HEK293 (cell line): Measurements from ENCODE around the gene HMX1.
A peak's percentile ranks its signal among the peaks of the same experiment; 100 is the strongest.

Source experiments
- CTCF ChIA-PET: fragments of 350-600 bp; formaldehyde crosslinking; extraction: SDS; loops from one replicate; lab custom pipeline; 2021; ENCODE audit warnings: antibody characterized with exemption; lab: Yijun Ruan, JAX
- POLR2A ChIA-PET: fragments of 300-600 bp; formaldehyde crosslinking; extraction: SDS; loops from one replicate; lab custom pipeline; 2020; ENCODE audit warnings: antibody characterized with exemption, inconsistent platforms; lab: Yijun Ruan, JAX
- H3K27ac ChIP-seq: fragments of 200-500 bp; sonication (Bioruptor generic); 2 replicates; pipeline ENCODE4 v1.5.1; 2014; ENCODE audit warnings: low read depth, low read length, control low read depth, inconsistent platforms; ENCODE audit errors: extremely low read depth
- H3K36me3 ChIP-seq, 2 experiments: fragments of 200-500 bp in 1 of 2; sonication (Bioruptor generic) in 1 of 2; 1 replicate in 1 of 2; 2 replicates in 1 of 2; pipeline ENCODE4 v1.5.1; 2014 to 2017; ENCODE audit warnings: inconsistent platforms in 2 of 2, low read length in 2 of 2; ENCODE audit not compliant: control insufficient read depth in 2 of 2, insufficient read depth in 1 of 2
- H3K4me1 ChIP-seq: fragments of 200-500 bp; sonication (Bioruptor generic); 2 replicates; pipeline ENCODE4 v1.5.1; 2014; ENCODE audit warnings: mild to moderate bottlenecking, low read length, inconsistent platforms; ENCODE audit not compliant: control insufficient read depth, insufficient read depth
- H3K4me3 ChIP-seq: 2 replicates; pipeline ENCODE4 v1.5.1; 2011; ENCODE audit warnings: low read depth, mild to moderate bottlenecking, control low read depth, low read length, moderate library complexity
- H3K9me3 ChIP-seq: fragments of 200-500 bp; sonication (Bioruptor generic); 2 replicates; pipeline ENCODE4 v1.5.1; 2014; ENCODE audit warnings: low read depth, low read length, inconsistent platforms; ENCODE audit not compliant: control insufficient read depth, insufficient read depth
- EGR2 ChIP-seq: fragments of 450-650 bp; formaldehyde crosslinking; IDR thresholded peaks from 2 replicates; pipeline ENCODE4 v1.5.1; 2016; ENCODE audit warnings: low read depth, missing biosample characterization, missing genetic modification characterization
- GLIS1 ChIP-seq: fragments of 450-650 bp; formaldehyde crosslinking; IDR thresholded peaks from 2 replicates; pipeline ENCODE4 v1.5.1; 2016; ENCODE audit warnings: missing biosample characterization, missing genetic modification characterization
- HIC1 ChIP-seq: fragments of 450-650 bp; formaldehyde crosslinking; IDR thresholded peaks from 2 replicates; pipeline ENCODE4 v1.5.1; 2016; ENCODE audit warnings: missing biosample characterization, missing genetic modification characterization
- OSR2 ChIP-seq: fragments of 450-650 bp; formaldehyde crosslinking; IDR thresholded peaks from 2 replicates; pipeline ENCODE4 v1.5.1; 2016; ENCODE audit warnings: missing biosample characterization, missing genetic modification characterization
- YY2 ChIP-seq: fragments of 450-650 bp; formaldehyde crosslinking; IDR thresholded peaks from 2 replicates; pipeline ENCODE4 v1.5.1; 2016; ENCODE audit warnings: missing biosample characterization, missing genetic modification characterization
- ZBTB10 ChIP-seq: fragments of 450-650 bp; formaldehyde crosslinking; IDR thresholded peaks from 2 replicates; pipeline ENCODE4 v1.5.1; 2016; ENCODE audit warnings: missing biosample characterization, missing genetic modification characterization
- ZFHX2 ChIP-seq: fragments of 450-650 bp; formaldehyde crosslinking; conservative IDR thresholded peaks from 2 replicates; pipeline ENCODE4 v1.5.1; 2016; ENCODE audit warnings: missing biosample characterization, missing genetic modification characterization
- ZIC2 ChIP-seq: fragments of 450-650 bp; formaldehyde crosslinking; IDR thresholded peaks from 2 replicates; pipeline ENCODE4 v1.5.1; 2016; ENCODE audit warnings: missing biosample characterization, missing genetic modification characterization
- ZNF2 ChIP-seq: fragments of 450-650 bp; formaldehyde crosslinking; IDR thresholded peaks from 2 replicates; pipeline ENCODE4 v1.5.1; 2016; ENCODE audit warnings: missing biosample characterization, missing genetic modification characterization
- ZNF223 ChIP-seq: fragments of 450-650 bp; formaldehyde crosslinking; IDR thresholded peaks from 2 replicates; pipeline ENCODE4 v1.5.1; 2016; ENCODE audit warnings: missing biosample characterization, missing genetic modification characterization
- ZNF239 ChIP-seq: fragments of 450-650 bp; formaldehyde crosslinking; IDR thresholded peaks from 2 replicates; pipeline ENCODE4 v1.5.1; 2016; ENCODE audit warnings: missing biosample characterization, missing genetic modification characterization
- ZNF311 ChIP-seq: fragments of 450-650 bp; formaldehyde crosslinking; IDR thresholded peaks from 2 replicates; pipeline ENCODE4 v1.5.1; 2017; ENCODE audit warnings: missing biosample characterization, missing genetic modification characterization, borderline replicate concordance
- ZNF433 ChIP-seq: fragments of 450-650 bp; formaldehyde crosslinking; IDR thresholded peaks from 2 replicates; pipeline ENCODE4 v1.5.1; 2016; ENCODE audit warnings: missing biosample characterization, missing genetic modification characterization, low read depth
- ZNF513 ChIP-seq: fragments of 450-650 bp; IDR thresholded peaks from 2 replicates; pipeline ENCODE4 v1.5.1; 2018; ENCODE audit warnings: missing biosample characterization, missing genetic modification characterization
- ZNF544 ChIP-seq: fragments of 450-650 bp; formaldehyde crosslinking; IDR thresholded peaks from 2 replicates; pipeline ENCODE4 v1.5.0; 2017; ENCODE audit warnings: missing biosample characterization, missing genetic modification characterization
- ZNF621 ChIP-seq: fragments of 450-650 bp; formaldehyde crosslinking; IDR thresholded peaks from 2 replicates; pipeline ENCODE4 v1.5.1; 2017; ENCODE audit warnings: missing biosample characterization, missing genetic modification characterization
- ZNF654 ChIP-seq: fragments of 450-650 bp; formaldehyde crosslinking; IDR thresholded peaks from 2 replicates; pipeline ENCODE4 v1.5.1; 2016; ENCODE audit warnings: low read depth, missing biosample characterization, missing genetic modification characterization
- ZNF747 ChIP-seq: fragments of 450-650 bp; formaldehyde crosslinking; IDR thresholded peaks from 2 replicates; pipeline ENCODE4 v1.5.1; 2016; ENCODE audit warnings: missing biosample characterization, missing genetic modification characterization
- ZNF843 ChIP-seq: fragments of 450-650 bp; formaldehyde crosslinking; IDR thresholded peaks from 2 replicates; pipeline ENCODE4 v1.5.1; 2016; ENCODE audit warnings: missing biosample characterization, missing genetic modification characterization

The HMX1 gene

GRCh38 chr4:8855818-8856245 lies 15.8 kb downstream of the HMX1 start (continued):
- no peak for TF ChIP-seq HIC1 (tag by site-specific recombination)
- no peak for TF ChIP-seq ZNF654 (tag by site-specific recombination)
- no peak for TF ChIP-seq ZNF223 (tag by site-specific recombination)

- Histone ChIP-seq H3K27ac (no peak overlapping the region), H3K4me1 (no peaks in the 10 kb centered on the region), H3K4me3 (no peak overlapping the region), H3K36me3 (no peaks in the 10 kb centered on the region), H3K9me3 (no peaks in the 10 kb centered on the region)
- TF ChIP-seq ZIC2 (tag by site-specific recombination) (peak; percentile 73), ZNF311 (no peak), OSR2 (tag by site-specific recombination) (0 out of 2 replicates have a peak, but pooled peaks have one; percentile 12), ZFHX2 (peak; percentile 84), ZNF544 (tag by site-specific recombination) (no peak), EGR2 (tag by site-specific recombination) (peak; percentile 59)
- ChIA-PET POLR2A (no interaction called here), CTCF (no interaction called here)
Observed at GRCh38 chr4:8854931-8855330, 16.7 kb downstream of the HMX1 start.

GRCh38 chr4:8854016-8854415 lies 17.6 kb downstream of the HMX1 start:
- TF ChIP-seq ZNF513 (tag by site-specific recombination), result no peak
- no peak for TF ChIP-seq ZNF239 (tag by site-specific recombination)
- no peak for TF ChIP-seq ZBTB10
- TF ChIP-seq YY2 (tag by site-specific recombination), result no peak
- TF ChIP-seq ZNF747 (tag by site-specific recombination), result no peak
- peak; percentile 96 for TF ChIP-seq ZIC2 (tag by site-specific recombination)
- TF ChIP-seq ZNF2, result no peak
- no peak for TF ChIP-seq ZNF843 (tag by site-specific recombination)
- no peak for TF ChIP-seq ZNF621 (tag by site-specific recombination)
- peak; percentile 90 for TF ChIP-seq GLIS1 (tag by site-specific recombination)
- TF ChIP-seq ZNF433 (tag by site-specific recombination), result no peak
- TF ChIP-seq, all 188 proteins: peak for 2
- Histone ChIP-seq H3K9me3 (no peaks in the 10 kb centered on the region), H3K27ac (no peak overlapping the region), H3K36me3 (no peaks in the 10 kb centered on the region), H3K4me1 (no peaks in the 10 kb centered on the region), H3K4me3 (no peak overlapping the region)
- ChIA-PET POLR2A (interaction anchor here (0.6 kb wide), 1 partner anchor 21 kb away, joined by 6 read pairs; no protein-coding TSS in a partner anchor), CTCF (no interaction called here)
